Erythroblast (primary cell): Measurements from ENCODE around the gene PCDHGA7.
"Not testable (repeated sequence)": the region's sequence is repeated elsewhere in the genome, so short reads cannot be mapped to it uniquely, and the experiment has no call there.

Experiments
- DNase-seq, 2 experiments: peaks; one replicate each; lab custom pipeline; 2025; lab: John Stamatoyannopoulos, UW
- GATA1 ChIP-seq: IDR thresholded peaks from 2 replicates; pipeline ENCODE4 v1.6.1; 2011; ENCODE audit warnings: low read depth, mild to moderate bottlenecking, control low read depth, low read length, moderate library complexity
- POLR2A ChIP-seq: IDR thresholded peaks from 2 replicates; pipeline ENCODE4 v1.6.1; 2011; ENCODE audit warnings: mild to moderate bottlenecking, low read length

The PCDHGA7 gene

DNA sequence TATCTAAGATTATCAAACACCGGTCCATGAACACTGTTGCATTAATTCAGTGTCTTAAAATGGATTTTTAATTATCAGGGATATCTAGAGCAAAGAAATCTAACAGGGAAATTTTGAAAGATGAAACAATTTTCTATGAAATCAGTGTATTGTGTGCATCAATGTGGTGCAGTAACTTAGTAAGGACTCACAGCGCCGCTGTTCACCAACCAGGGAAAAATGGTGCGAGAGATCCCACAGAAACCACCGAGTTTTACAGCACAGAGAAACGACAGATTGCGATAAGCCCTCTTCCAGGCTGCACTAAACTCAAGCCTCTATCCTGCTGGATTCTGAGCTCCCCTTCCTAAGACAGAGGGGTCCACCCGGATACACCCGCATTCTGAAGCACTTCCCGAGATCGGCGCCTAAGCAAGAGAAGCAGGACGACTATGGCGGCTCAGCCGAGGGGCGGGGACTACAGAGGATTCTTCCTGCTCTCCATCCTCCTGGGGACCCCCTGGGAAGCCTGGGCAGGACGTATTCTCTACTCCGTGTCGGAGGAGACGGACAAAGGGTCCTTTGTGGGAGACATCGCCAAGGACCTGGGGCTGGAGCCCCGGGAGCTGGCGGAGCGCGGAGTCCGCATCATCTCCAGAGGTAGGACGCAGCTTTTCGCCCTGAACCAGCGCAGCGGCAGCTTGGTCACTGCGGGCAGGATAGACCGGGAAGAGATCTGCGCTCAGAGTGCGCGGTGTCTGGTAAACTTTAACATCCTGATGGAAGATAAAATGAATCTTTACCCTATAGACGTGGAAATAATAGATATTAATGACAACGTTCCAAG lies at the start of gene PCDHGA7:
PCDHGA7 (plus strand) TSS at position 274 of the 826 bp plus-strand sequence; CDS start at position 432, 158 bp downstream.
- DNase-seq = no peak
- no peak for TF ChIP-seq GATA1
- TF ChIP-seq POLR2A = no peak

DNA sequence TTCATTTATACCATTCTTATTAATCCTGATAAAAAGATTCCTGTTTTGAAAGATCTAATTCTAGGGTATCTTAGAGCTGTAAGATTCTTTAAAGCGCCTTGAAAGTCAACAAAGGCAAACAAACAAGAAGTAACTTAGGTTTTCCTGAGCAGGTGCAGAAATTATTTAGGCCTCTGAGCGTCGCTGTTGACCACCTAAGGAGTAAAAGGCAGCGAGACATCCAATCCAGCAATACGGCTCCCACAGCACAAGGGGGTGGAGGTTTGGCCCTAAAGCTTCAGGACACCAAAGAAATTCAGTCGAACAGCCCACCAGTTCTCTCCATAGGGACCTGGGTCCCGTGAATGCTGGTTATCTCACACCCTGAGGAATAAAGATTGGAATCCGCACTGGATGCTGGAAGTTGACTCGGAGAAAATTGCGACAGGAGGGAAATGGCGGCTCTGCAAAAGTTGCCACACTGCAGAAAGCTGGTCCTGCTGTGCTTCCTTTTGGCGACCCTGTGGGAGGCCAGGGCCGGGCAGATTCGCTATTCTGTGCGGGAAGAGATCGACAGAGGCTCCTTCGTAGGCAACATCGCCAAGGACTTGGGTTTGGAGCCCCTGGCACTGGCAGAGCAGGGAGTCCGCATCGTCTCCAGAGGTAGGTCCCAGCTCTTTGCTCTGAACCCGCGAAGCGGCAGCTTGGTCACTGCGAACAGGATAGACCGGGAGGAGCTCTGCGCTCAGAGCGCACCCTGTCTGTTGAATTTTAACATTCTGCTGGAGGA lies 43.8 kb upstream of the PCDHGA7 start, which contains the start of gene PCDHGA2:
PCDHGA2 (plus strand) TSS at position 223 of the 769 bp plus-strand sequence.
- TF ChIP-seq POLR2A (no peak), GATA1 (no peak)
- peak; percentile 8 to 25 for DNase-seq

DNA sequence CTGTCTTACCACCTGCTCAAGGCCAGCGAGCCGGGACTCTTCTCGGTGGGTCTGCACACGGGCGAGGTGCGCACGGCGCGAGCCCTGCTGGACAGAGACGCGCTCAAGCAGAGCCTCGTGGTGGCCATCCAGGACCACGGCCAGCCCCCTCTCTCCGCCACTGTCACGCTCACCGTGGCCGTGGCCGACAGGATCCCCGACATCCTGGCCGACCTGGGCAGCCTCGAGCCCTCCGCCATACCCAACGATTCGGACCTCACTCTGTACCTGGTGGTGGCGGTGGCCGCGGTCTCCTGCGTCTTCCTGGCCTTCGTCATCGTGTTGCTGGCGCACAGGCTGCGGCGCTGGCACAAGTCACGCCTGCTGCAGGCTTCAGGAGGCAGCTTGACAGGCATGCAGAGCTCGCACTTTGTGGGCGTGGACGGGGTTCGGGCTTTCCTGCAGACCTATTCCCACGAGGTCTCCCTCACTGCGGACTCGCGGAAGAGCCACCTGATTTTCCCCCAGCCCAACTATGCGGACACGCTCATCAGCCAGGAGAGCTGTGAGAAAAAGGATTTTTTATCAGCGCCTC lies 41.7 kb upstream of the PCDHGA7 start:
- not testable (repeated sequence) for DNase-seq

DNA sequence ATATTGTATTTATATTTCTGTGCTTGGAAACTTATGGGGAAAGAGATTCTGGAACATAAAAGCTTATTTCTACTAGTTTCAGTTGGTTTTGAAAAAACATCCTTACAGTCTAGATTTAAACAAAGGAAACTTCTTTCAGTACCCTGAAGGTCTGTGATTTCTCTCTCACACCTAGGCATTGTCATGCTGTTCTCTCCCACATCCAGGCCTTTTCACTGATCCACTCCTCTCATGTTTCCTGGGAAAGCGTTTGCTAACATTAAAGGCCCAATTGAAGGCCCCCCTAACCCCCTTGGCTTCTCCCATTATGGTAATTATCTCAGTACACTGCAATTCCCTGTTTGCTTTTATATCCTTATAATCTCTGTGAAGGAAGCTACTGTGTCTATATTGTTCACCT lies 39.8 kb upstream of the PCDHGA7 start:
- TF ChIP-seq POLR2A = no peak
- no peak for TF ChIP-seq GATA1
- no peak for DNase-seq

DNA sequence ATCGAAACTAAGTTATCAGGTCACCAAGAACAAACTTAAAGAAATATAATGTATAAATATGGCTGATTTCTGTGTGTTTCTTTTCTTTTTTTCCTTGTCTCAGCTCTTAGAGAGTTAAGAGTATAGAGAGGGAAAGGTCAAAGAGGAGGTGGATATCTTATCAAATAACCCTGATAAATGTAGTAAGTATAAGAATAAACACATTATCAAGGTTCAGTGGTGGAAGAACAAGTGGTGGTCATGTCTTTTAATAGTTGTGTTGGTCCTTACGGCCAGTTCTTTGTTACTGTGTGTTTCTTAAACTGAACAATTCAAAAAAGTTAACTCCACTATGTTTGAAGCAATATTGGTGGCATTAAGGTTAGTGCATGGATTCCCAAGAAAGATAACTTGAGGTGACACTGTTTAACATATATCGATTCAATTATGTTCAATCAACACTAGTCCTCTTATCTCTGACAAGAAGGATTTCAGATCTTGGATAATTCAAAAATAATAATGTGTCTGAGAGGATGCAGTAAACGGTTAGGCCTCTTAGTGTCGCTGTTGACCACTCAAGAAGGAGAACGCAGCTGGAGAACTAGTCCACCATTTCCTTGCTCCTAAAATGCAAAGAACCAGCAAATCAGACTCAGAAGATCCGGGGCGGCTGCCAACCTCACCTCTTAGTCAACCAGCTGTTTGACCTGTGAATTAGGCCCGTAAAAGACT lies 39.1 kb upstream of the PCDHGA7 start, which contains the start of gene PCDHGA3:
PCDHGA3 (plus strand) TSS at position 588 of the 711 bp plus-strand sequence. CDS start 205 bp downstream, outside the sequence.
- TF ChIP-seq GATA1 (no peak), POLR2A (no peak)
- peak; percentile 25 to 32 for DNase-seq

DNA sequence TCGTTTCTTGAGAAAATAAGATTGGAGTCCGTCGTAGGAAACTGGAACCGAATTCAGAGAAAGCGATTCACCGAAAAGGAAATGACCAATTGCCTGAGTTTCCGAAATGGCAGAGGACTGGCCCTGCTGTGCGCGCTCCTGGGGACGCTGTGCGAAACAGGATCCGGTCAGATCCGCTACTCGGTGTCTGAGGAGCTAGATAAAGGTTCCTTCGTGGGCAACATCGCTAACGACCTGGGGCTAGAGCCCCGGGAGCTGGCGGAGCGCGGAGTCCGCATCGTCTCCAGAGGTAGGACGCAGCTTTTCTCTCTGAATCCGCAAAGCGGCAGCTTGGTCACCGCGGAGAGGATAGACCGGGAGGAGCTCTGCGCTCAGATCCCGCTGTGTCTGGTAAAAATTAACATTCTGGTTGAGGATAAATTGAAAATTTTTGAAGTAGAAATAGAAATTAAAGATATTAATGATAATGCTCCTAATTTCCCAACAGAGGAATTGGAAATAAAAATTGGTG lies 38.5 kb upstream of the PCDHGA7 start:
- no peak for DNase-seq
- TF ChIP-seq GATA1 (no peak), POLR2A (no peak)

DNA sequence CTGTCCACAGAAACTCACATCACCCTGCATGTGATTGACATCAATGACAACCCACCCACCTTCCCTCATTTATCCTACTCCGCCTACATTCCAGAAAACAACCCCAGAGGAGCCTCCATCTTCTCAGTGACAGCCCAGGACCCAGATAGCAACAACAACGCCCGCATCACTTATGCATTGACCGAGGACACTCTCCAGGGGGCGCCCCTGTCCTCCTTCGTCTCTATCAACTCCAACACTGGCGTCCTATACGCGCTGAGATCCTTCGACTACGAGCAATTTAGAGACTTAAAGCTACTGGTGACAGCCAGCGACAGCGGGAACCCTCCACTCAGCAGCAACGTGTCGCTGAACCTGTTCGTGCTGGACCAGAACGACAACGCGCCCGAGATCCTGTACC lies 37.2 kb upstream of the PCDHGA7 start:
- no peak for DNase-seq
- no peak for TF ChIP-seq GATA1
- TF ChIP-seq POLR2A = no peak

DNA sequence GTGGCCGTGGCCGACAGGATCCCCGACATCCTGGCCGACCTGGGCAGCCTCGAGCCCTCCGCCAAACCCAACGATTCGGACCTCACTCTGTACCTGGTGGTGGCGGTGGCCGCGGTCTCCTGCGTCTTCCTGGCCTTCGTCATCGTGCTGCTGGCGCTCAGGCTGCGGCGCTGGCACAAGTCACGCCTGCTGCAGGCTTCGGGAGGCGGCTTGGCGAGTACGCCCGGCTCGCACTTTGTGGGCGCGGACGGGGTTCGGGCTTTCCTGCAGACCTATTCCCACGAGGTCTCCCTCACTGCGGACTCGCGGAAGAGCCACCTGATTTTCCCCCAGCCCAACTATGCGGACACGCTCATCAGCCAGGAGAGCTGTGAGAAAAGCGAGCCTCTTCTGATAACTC lies 36.5 kb upstream of the PCDHGA7 start:
- DNase-seq = not testable (repeated sequence)

DNA sequence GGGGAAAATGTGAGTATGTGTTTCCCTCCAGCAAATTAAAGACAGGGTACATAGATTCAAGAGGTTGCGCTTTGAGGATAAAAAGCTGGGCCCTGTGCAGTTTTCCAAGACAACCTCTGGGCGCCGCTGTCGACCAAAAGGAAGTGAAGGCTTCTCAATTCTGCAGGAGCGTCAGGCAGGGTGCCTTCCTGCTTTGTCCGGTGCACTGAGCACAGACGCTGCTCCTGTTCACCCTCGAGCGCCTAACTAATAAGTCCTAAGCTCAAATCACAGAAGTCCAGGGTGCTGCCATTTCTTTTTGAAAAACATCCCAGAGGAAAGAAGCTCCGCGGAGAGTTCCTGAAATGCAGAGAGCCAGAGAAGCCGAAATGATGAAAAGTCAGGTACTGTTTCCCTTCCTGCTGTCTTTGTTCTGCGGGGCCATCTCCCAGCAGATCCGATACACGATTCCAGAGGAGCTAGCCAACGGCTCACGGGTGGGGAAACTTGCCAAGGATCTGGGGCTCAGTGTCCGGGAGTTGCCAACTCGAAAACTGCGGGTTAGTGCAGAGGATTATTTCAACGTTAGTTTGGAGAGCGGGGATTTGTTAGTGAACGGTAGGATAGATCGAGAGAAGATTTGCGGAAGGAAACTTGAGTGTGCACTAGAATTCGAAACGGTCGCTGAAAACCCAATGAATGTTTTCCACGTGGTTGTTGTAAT lies 32.5 kb upstream of the PCDHGA7 start, which contains the start of gene PCDHGB1:
PCDHGB1 (plus strand) TSS at position 183 of the 703 bp plus-strand sequence; CDS start at position 345, 162 bp downstream.
- peak; percentile 10 to 20 for DNase-seq

DNA sequence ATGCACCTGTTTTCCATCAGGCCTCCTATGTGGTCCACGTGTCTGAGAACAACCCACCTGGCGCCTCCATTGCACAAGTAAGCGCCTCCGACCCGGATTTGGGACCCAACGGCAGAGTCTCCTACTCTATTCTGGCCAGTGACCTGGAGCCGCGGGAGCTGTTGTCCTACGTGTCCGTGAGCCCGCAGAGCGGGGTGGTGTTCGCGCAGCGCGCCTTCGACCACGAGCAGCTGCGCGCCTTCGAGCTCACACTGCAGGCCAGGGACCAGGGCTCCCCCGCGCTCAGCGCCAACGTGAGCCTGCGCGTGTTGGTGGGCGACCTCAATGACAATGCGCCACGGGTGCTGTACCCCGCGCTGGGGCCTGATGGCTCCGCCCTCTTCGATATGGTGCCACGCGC lies 31.0 kb upstream of the PCDHGA7 start:
- TF ChIP-seq GATA1 (no peak), POLR2A (no peak)
- no peak for DNase-seq

More for the DNA sequence above, 32.5 kb upstream of the PCDHGA7 start, which contains the start of gene PCDHGB1:
- TF ChIP-seq POLR2A (no peak), GATA1 (no peak)

DNA sequence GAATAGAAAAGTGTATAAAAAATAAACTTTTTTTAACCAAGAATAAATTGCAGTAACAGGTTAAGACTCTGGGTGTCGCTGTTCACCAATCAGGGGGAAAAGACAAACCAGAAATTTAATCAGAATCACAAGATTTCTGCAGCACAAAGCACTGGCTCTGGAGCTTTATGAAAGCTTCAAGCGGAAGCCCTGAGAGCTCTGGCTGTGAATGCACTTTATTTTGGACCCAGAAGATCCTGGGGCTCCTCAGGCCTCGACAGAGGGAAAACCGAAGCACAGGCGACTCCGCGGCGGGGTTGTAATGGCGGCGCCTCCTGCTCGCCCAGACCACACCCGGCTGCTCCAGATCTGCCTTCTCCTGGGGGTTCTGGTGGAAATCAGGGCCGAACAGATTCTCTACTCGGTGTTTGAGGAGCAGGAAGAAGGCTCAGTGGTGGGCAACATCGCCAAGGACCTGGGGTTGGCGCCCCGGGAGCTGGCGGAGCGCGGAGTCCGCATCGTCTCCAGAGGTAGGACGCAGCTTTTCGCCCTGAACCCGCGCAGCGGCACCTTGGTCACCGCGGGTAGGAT lies 27.6 kb upstream of the PCDHGA7 start, which contains the start of gene PCDHGA4:
PCDHGA4 (plus strand) TSS at position 122 of the 570 bp plus-strand sequence; CDS start at position 209, 87 bp downstream.
- DNase-seq = peak in 1 of 2 experiments; percentile 4
- no peak for TF ChIP-seq POLR2A
- no peak for TF ChIP-seq GATA1

DNA sequence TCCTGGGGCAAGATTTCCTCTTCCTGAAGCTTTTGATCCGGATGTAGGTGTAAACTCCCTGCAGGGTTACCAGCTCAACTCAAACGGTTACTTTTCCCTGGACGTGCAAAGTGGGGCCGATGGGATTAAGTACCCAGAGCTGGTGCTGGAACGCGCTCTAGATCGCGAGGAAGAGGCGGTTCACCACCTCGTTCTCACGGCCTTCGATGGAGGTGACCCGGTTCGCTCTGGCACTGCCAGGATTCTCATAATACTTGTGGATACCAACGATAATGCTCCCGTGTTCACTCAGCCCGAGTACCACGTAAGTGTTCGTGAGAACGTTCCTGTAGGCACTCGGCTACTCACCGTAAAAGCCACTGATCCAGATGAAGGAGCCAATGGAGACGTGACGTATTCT lies 26.9 kb upstream of the PCDHGA7 start:
- TF ChIP-seq GATA1 (no peak), POLR2A (no peak)
- DNase-seq = no peak
